ENCODE measurements around the gene CHORDC1. TPM values are rescaled to one million over a fixed set of nuclear protein-coding genes. Genes with fewer than 3 reads are reported as not detected.
A peak's percentile ranks its signal among the peaks of the same experiment; 100 is the strongest.

The CHORDC1 gene
- total RNA-seq (2016; rRNA removed; fragmentation: Illumina TruSeq; extraction: Trizol) (73.5 and 120 TPM in 2 replicates), polyA plus RNA-seq (2011; rRNA removed) (16.8 and 19.1 TPM in 2 replicates), polyA minus RNA-seq (2011; rRNA and poly(A)+ RNA removed; ENCODE audit: low replicate concordance) (46.2 and 154 TPM in 2 replicates), Bru-seq, nascent RNA (percentile 93 among the genes with signal in this experiment), BruChase-seq, experiment 1, labeled RNA remaining after a 6-hour chase (percentile 94 among the genes with signal in this experiment), BruChase-seq, experiment 2, labeled RNA remaining after a 2-hour chase (percentile 95 among the genes with signal in this experiment)
- 8.6 and 12.4 TPM in 2 replicates for total RNA-seq (2016; cell fraction: cytosol; rRNA removed; fragmentation: Illumina TruSeq; extraction: Trizol; ENCODE audit: low read depth)
- 77.7 and 131 TPM in 2 replicates for total RNA-seq (2016; cell fraction: insoluble cytoplasmic fraction; rRNA removed; fragmentation: Illumina TruSeq; extraction: Trizol)
- 21.5 and 21.9 TPM in 2 replicates for total RNA-seq (2016; cell fraction: membrane; rRNA removed; fragmentation: Illumina TruSeq; extraction: Trizol)
- 61.7 and 64.3 TPM in 2 replicates for total RNA-seq (2016; cell fraction: nucleus; rRNA removed; fragmentation: Illumina TruSeq; extraction: Trizol)
- polyA plus RNA-seq (2011; cell fraction: cytosol; rRNA removed) = 14.7 and 23.5 TPM in 2 replicates
- 14.9 and 17.8 TPM in 2 replicates for polyA plus RNA-seq (2011; cell fraction: nucleus; rRNA removed)
- 21.4 and 44.2 TPM in 2 replicates for polyA plus RNA-seq (2012)
- polyA plus RNA-seq (2016; cell fraction: cytosol; fragmentation: Illumina TruSeq; extraction: Trizol; ENCODE audit: low read depth) = 5.1 and 6.2 TPM in 2 replicates
- polyA plus RNA-seq (2016; cell fraction: insoluble cytoplasmic fraction; fragmentation: Illumina TruSeq; extraction: Trizol; ENCODE audit: low read depth) = 159 and 173 TPM in 2 replicates
- 13.2 and 13.9 TPM in 2 replicates for polyA plus RNA-seq (2016; cell fraction: membrane; fragmentation: Illumina TruSeq; extraction: Trizol; ENCODE audit: low read depth)
- 94.3 and 97.6 TPM in 2 replicates for polyA plus RNA-seq (2016; cell fraction: nucleus; fragmentation: Illumina TruSeq; extraction: Trizol; ENCODE audit: insufficient read depth, low read depth)
- polyA minus RNA-seq (2011; cell fraction: cytosol; rRNA and poly(A)+ RNA removed) = 10.7 and 16.1 TPM in 2 replicates
- polyA minus RNA-seq (2011; cell fraction: nucleus; rRNA and poly(A)+ RNA removed) = 93.9 and 120 TPM in 2 replicates
- long read RNA-seq, experiment 1, transcript CHORDC1-201 (11 exons, 2,654 nt) = major isoform, 30 of 43 reads
- long read RNA-seq, experiment 1, partial matches to known transcripts = 8 of 43 reads
- long read RNA-seq, experiment 1, other reads (novel, unspliced or antisense) = 3 of 43 reads
- long read RNA-seq, experiment 2, partial matches to known transcripts = 2 of 18 reads
- long read RNA-seq, experiment 2, other reads (novel, unspliced or antisense) = 13 of 18 reads

- DNase-seq (ENCODE audit: low spot score) (peak; percentile 80), FAIRE-seq (no peak), ATAC-seq (peak; percentile 95)
- Histone ChIP-seq H3K27me3 (ENCODE audit: control insufficient read depth in 1 of 2, insufficient read depth in 2 of 2, low read length in 2 of 2) (no peaks in the 10 kb centered on the region; a peak in 1 of 5 replicates), H4K20me1 (ENCODE audit: insufficient read depth, low read length) (peaks cover 25% of the 10 kb centered on the region), H3K79me2 (ENCODE audit: insufficient read depth, low read length) (peaks cover 53% of the 10 kb centered on the region), H3K4me2 (ENCODE audit: low read depth, low read length) (peak within 1 kb of the TSS; percentile 90), H3K36me3 (replicated peaks in 1 of 2; ENCODE audit: control insufficient read depth in 1 of 2, insufficient read depth in 2 of 2, low read length in 2 of 2) (no peaks in the 10 kb centered on the region), H3K4me3 (replicated peaks in 1 of 3; ENCODE audit: insufficient read depth in 1 of 3, low read depth in 2 of 3, low read length in 3 of 3) (peak within 1 kb of the TSS; percentile 80 to 83 (median 82)), H3K9ac (ENCODE audit: insufficient read depth, low read depth, low read length) (peak within 1 kb of the TSS; percentile 85), H3K4me1 (ENCODE audit: insufficient read depth, low read length) (peaks cover 32% of the 10 kb centered on the region), H2AFZ (ENCODE audit: low read length) (peak within 1 kb of the TSS; percentile 37), H3K27ac (ENCODE audit: extremely low read length, insufficient read depth, low read length) (peak within 1 kb of the TSS; percentile 76), H3K9me3 (ENCODE audit: low read length) (no peaks in the 10 kb centered on the region)
- intact Hi-C loops (cut with micrococcal nuclease; ENCODE audit: unreplicated experiment) (no loop called here), in situ Hi-C loops (cut with HindIII; ENCODE audit: extremely low pct_ligation_motif_present, low pct_unique_long_range_greater_than_20kb) (no loop called here)
- ChIA-PET POLR2A (interaction anchor here (1.0 to 1.6 kb wide), 2 partner anchors 18 to 88 kb away, joined by 3 to 8 read pairs; no protein-coding TSS in a partner anchor), CTCF (ENCODE audit: low intra/inter-chr PET ratio, low total read pairs) (no interaction called here)
- 0% methylated on average over 13 of the region's 71 CpGs for WGBS (ENCODE audit: low lambda C conversion rate)
- TSS peak; percentile 64 for BruUV-seq (replicated peaks)
- TF ChIP-seq ZNF335 (CRISPR knock-in tag; IDR thresholded peaks at IDR 0.05) (peak; percentile 65; the same call in 1 of the 2 replicates), HIC2 (CRISPR knock-in tag; IDR thresholded peaks at IDR 0.05; ENCODE audit: low read depth) (0 out of 2 replicates have a peak, but pooled peaks have one; percentile 32), CCDC6 (CRISPR knock-in tag; IDR thresholded peaks at IDR 0.05) (no peak; the same call in 1 of the 2 replicates), AGO1 (IDR thresholded peaks at IDR 0.05; ENCODE audit: low read depth, low read length, poor library complexity, severe bottlenecking) (peak; percentile 75), RNF2 (conservative IDR thresholded peaks at IDR 0.05; ENCODE audit: low read depth) (0 out of 2 replicates have a peak, but pooled peaks have one; percentile 32), KDM4B (CRISPR knock-in tag; IDR thresholded peaks at IDR 0.05) (0 out of 2 replicates have a peak, but pooled peaks have one; percentile 40), GTF2F1 (IDR thresholded peaks at IDR 0.05; ENCODE audit: low read length) (no peak), DRAP1 (CRISPR knock-in tag; IDR thresholded peaks at IDR 0.05) (peak; percentile 36; the same call in 1 of the 2 replicates), ATAD3A (CRISPR knock-in tag; IDR thresholded peaks at IDR 0.05) (no peak), GATAD1 (CRISPR knock-in tag; IDR thresholded peaks at IDR 0.05) (peak; percentile 84), ZNF878 (CRISPR knock-in tag; IDR thresholded peaks at IDR 0.05) (0 out of 2 replicates have a peak, but pooled peaks have one; percentile 39), KAT7 (CRISPR knock-in tag; IDR thresholded peaks at IDR 0.05; ENCODE audit: borderline replicate concordance) (peak; percentile 82; the same call in 1 of the 2 replicates), GABPA (IDR thresholded peaks at IDR 0.05; ENCODE audit: low read depth, low read length) (peak; percentile 72), GABPA (CRISPR knock-in tag; IDR thresholded peaks at IDR 0.05; ENCODE audit: low read depth) (peak; percentile 92), KDM5B (CRISPR knock-in tag; IDR thresholded peaks at IDR 0.05; ENCODE audit: borderline replicate concordance) (peak; percentile 85), SIN3A (IDR thresholded peaks at IDR 0.05; ENCODE audit: borderline replicate concordance, low read depth, low read length) (peak; percentile 72; the same call in 1 of the 2 replicates), SMAD3 (CRISPR knock-in tag; IDR thresholded peaks at IDR 0.05) (peak; percentile 1; the same call in 1 of the 2 replicates)
Measured at GRCh38 chr11:90222459-90223247, at the start of gene CHORDC1. Gene CHORDC1, minus strand, starts transcription at chr11:90223049. Its CDS starts 95 bp downstream, at chr11:90222954.
